Adrenal gland (tissue), 5 donors: ENCODE data around the gene ABCD3.

ENCODE experiments used
- CTCF ChIP-seq, 6 experiments: fragments of 450-650 bp in 4 of 6; fragments of 200-600 bp in 2 of 6; sonication (generic) in 1 of 6; IDR thresholded peaks; 1 replicate in 5 of 6; 2 replicates in 1 of 6; pipeline versions ENCODE4 v1.5.1 to v1.8.0; 2016 to 2021; ENCODE audit warnings: antibody characterized with exemption in 6 of 6, mild to moderate bottlenecking in 2 of 6, moderate library complexity in 1 of 6
- POLR2A ChIP-seq, 2 donors: fragments of 450-650 bp; IDR thresholded peaks; one replicate each; pipeline ENCODE4 v1.6.1; 2017; ENCODE audit warnings: antibody characterized with exemption in 2 of 2, mild to moderate bottlenecking in 2 of 2, moderate library complexity in 1 of 2
- donor health status: DM: no; HTN: no; CAD: no.

DNA sequence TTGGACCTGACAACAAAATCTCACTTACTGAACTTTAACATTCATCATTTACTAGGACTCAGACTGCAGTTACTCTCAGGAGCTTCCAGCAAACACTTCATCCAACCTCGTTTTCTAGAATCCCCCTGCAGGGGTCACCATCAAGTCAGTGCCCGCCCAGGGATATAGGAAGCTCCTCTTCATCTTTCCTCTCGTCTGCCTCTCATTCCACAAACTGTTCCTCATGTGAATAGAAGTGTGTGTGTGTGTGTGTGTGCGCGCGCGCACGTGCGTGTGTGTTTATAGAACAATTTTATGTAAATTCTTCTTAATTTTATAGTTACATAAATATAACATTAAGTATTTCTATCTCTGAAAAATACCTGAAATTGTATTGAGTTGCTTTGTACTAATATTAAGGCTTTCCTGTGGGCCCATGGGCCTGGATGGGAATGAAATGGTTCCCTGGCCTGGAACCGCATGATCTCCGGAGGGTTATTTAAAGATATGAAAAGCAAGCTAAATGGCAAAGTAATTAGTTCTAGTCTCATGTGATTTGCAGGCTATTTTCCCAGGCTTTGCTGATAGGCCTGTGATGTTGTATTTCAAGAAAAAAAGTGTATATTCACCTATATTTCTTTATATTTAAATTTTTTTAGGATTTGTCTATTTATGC lies 21.7 kb upstream of the ABCD3 start:
- TF ChIP-seq CTCF (IDR thresholded peaks at IDR 0.05) (no peak), POLR2A (IDR thresholded peaks at IDR 0.05) (no peak)
